Measurements from ENCODE around the gene HS3ST2. TPM values are rescaled to one million over a fixed set of nuclear protein-coding genes. Genes with fewer than 3 reads are reported as not detected.
A peak's percentile ranks its signal among the peaks of the same experiment; 100 is the strongest.

HS3ST2 gene
- total and polyA plus RNA-seq, 2 experiments from 2014 or later: 1.4 to 3.2 TPM

- H3F3A ChIP-seq (replicated peaks; ENCODE audit: low read depth): no peaks in the 10 kb centered on the region
- no peaks in the 10 kb centered on the region for H3K79me2 ChIP-seq (replicated peaks; ENCODE audit: insufficient read depth)
- no peaks in the 10 kb centered on the region for H3K36me3 ChIP-seq (ENCODE audit: insufficient read depth)
- Mint-ChIP-seq H3K27ac (peak overlapping the region; percentile 80), H3K4me1 (peaks cover 27% of the 10 kb centered on the region), H3K27me3 (ENCODE audit: insufficient read depth, low read depth, poor library complexity) (peaks cover 2% of the 10 kb centered on the region), H3K4me3 (peak overlapping the region; percentile 21; the same call in 1 of the 3 replicates), H3K9me3 (peaks cover 16% of the 10 kb centered on the region), H3K36me3 (ENCODE audit: low read depth) (peaks cover 23% of the 10 kb centered on the region)
- H3K4me3 ChIP-seq: no peak overlapping the region
- DNase-seq (ENCODE audit: low spot score) (peak; percentile 82), ATAC-seq (peak; percentile 99)
- TF ChIP-seq NANOG (IDR thresholded peaks at IDR 0.05; ENCODE audit: borderline replicate concordance): peak; percentile 81
- TF ChIP-seq STAT1 (IDR thresholded peaks at IDR 0.05; ENCODE audit: unreplicated experiment): no peak
- peak overlapping the region; percentile 83 for H3K27ac ChIP-seq (ENCODE audit: low read depth)
- H3K4me2 ChIP-seq: no peak overlapping the region
- no peaks in the 10 kb centered on the region for H3K27me3 ChIP-seq (ENCODE audit: insufficient read depth)
- no peaks in the 10 kb centered on the region; the same call in 1 of the 2 replicates for H3K9me2 ChIP-seq (ENCODE audit: insufficient read depth)
- H4K20me1 ChIP-seq (replicated peaks; ENCODE audit: insufficient read depth): no peaks in the 10 kb centered on the region
- H2AFZ ChIP-seq: no peak overlapping the region
- peaks cover 15% of the 10 kb centered on the region for H3K4me1 ChIP-seq (ENCODE audit: insufficient read depth)
These were observed 46.0 kb downstream of the HS3ST2 start for GRCh38 chr16:22859925-22860324.

- Histone ChIP-seq H3K4me2 (no peak overlapping the region), H3K27ac (ENCODE audit: low read depth) (no peak overlapping the region), H3K27me3 (ENCODE audit: insufficient read depth) (no peaks in the 10 kb centered on the region), H3K4me1 (ENCODE audit: insufficient read depth) (peaks cover 15% of the 10 kb centered on the region), H3K79me2 (replicated peaks; ENCODE audit: insufficient read depth) (no peaks in the 10 kb centered on the region), H3K36me3 (ENCODE audit: insufficient read depth) (no peaks in the 10 kb centered on the region), H4K20me1 (replicated peaks; ENCODE audit: insufficient read depth) (no peaks in the 10 kb centered on the region), H3K9me2 (ENCODE audit: insufficient read depth) (no peaks in the 10 kb centered on the region; the same call in 1 of the 2 replicates), H3F3A (replicated peaks; ENCODE audit: low read depth) (no peaks in the 10 kb centered on the region), H3K4me3 (no peak overlapping the region), H2AFZ (no peak overlapping the region)
- no peak overlapping the region for H3K27ac Mint-ChIP-seq
- H3K4me3 Mint-ChIP-seq: no peak overlapping the region
- DNase-seq (ENCODE audit: low spot score) (no peak), ATAC-seq (no peak)
- peaks cover 23% of the 10 kb centered on the region for H3K4me1 Mint-ChIP-seq
- peaks cover 21% of the 10 kb centered on the region for H3K9me3 Mint-ChIP-seq
- peaks cover 26% of the 10 kb centered on the region for H3K36me3 Mint-ChIP-seq (ENCODE audit: low read depth)
- H3K27me3 Mint-ChIP-seq (ENCODE audit: insufficient read depth, low read depth, poor library complexity): peaks cover 2% of the 10 kb centered on the region
- TF ChIP-seq, protein P1, sequence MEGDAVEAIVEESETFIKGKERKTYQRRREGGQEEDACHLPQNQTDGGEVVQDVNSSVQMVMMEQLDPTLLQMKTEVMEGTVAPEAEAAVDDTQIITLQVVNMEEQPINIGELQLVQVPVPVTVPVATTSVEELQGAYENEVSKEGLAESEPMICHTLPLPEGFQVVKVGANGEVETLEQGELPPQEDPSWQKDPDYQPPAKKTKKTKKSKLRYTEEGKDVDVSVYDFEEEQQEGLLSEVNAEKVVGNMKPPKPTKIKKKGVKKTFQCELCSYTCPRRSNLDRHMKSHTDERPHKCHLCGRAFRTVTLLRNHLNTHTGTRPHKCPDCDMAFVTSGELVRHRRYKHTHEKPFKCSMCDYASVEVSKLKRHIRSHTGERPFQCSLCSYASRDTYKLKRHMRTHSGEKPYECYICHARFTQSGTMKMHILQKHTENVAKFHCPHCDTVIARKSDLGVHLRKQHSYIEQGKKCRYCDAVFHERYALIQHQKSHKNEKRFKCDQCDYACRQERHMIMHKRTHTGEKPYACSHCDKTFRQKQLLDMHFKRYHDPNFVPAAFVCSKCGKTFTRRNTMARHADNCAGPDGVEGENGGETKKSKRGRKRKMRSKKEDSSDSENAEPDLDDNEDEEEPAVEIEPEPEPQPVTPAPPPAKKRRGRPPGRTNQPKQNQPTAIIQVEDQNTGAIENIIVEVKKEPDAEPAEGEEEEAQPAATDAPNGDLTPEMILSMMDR (conservative IDR thresholded peaks at IDR 0.05; ENCODE audit: low read depth in 2 of 2): no peak
- TF ChIP-seq STAT1 (IDR thresholded peaks at IDR 0.05; ENCODE audit: unreplicated experiment) (no peak), ZNF114 (CRISPR knock-in tag; IDR thresholded peaks at IDR 0.05) (no peak), REST (IDR thresholded peaks at IDR 0.05; ENCODE audit: unreplicated experiment) (no peak), NANOG (IDR thresholded peaks at IDR 0.05; ENCODE audit: borderline replicate concordance) (no peak), EZH2phosphoT487 (IDR thresholded peaks at IDR 0.05; ENCODE audit: unreplicated experiment) (no peak), CREB1 (CRISPR knock-in tag; IDR thresholded peaks at IDR 0.05; ENCODE audit: low read depth) (no peak), JUNB (IDR thresholded peaks at IDR 0.05; ENCODE audit: unreplicated experiment) (no peak), POLR2AphosphoS5 (IDR thresholded peaks at IDR 0.05; ENCODE audit: low read depth) (no peak), ZNF331 (CRISPR knock-in tag; IDR thresholded peaks at IDR 0.05; ENCODE audit: low read depth) (no peak)
- TF ChIP-seq, protein P2, sequence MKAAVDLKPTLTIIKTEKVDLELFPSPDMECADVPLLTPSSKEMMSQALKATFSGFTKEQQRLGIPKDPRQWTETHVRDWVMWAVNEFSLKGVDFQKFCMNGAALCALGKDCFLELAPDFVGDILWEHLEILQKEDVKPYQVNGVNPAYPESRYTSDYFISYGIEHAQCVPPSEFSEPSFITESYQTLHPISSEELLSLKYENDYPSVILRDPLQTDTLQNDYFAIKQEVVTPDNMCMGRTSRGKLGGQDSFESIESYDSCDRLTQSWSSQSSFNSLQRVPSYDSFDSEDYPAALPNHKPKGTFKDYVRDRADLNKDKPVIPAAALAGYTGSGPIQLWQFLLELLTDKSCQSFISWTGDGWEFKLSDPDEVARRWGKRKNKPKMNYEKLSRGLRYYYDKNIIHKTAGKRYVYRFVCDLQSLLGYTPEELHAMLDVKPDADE (IDR thresholded peaks at IDR 0.05): no peak
These were observed 47.6 kb downstream of the HS3ST2 start for GRCh38 chr16:22861580-22861979.

All from GM23338 (cell line).